DOHH2 (cell line): ENCODE data around the gene CXXC5.

Source experiments
- H3F3A ChIP-seq: fragments of 200-600 bp; sonication (generic), shearing (Covaris generic); 2 replicates; pipeline ENCODE4 v1.6.0; 2016; ENCODE audit warnings: antibody characterized with exemption, mild to moderate bottlenecking; ENCODE audit not compliant: control insufficient read depth, insufficient read depth
- H3K27ac ChIP-seq: fragments of 200-600 bp; sonication (generic); 2 replicates; pipeline ENCODE4 v1.5.1; 2014; ENCODE audit warnings: low read depth, mild to moderate bottlenecking, low read length, moderate library complexity
- H3K27me3 ChIP-seq: fragments of 200-600 bp; sonication (generic); 2 replicates; pipeline ENCODE4 v1.6.1; 2014; ENCODE audit warnings: mild to moderate bottlenecking, low read length, mixed read lengths; ENCODE audit not compliant: control insufficient read depth
- H3K36me3 ChIP-seq: fragments of 200-600 bp; sonication (generic); 2 replicates; pipeline ENCODE4 v1.6.1; 2014; ENCODE audit warnings: mild to moderate bottlenecking, low read length, moderate library complexity, mixed read lengths; ENCODE audit not compliant: control insufficient read depth
- H3K4me1 ChIP-seq: fragments of 200-600 bp; sonication (generic); 2 replicates; pipeline ENCODE4 v1.6.1; 2014; ENCODE audit warnings: mild to moderate bottlenecking, low read length, mixed read lengths; ENCODE audit not compliant: control insufficient read depth
- H3K4me2 ChIP-seq: fragments of 200-600 bp; sonication (generic); 2 replicates; pipeline ENCODE4 v1.6.0; 2014; ENCODE audit warnings: mild to moderate bottlenecking, low read length, moderate library complexity
- H3K4me3 ChIP-seq: fragments of 200-600 bp; sonication (generic); 2 replicates; pipeline ENCODE4 v1.5.1; 2014; ENCODE audit warnings: mild to moderate bottlenecking, low read length, mixed read lengths
- H3K79me2 ChIP-seq: fragments of 200-600 bp; sonication (generic); 2 replicates; pipeline ENCODE4 v1.6.1; 2014; ENCODE audit warnings: mild to moderate bottlenecking, low read length, mixed read lengths; ENCODE audit not compliant: control insufficient read depth
- H3K9me2 ChIP-seq: fragments of 200-600 bp; sonication (generic); replicated peaks from 2 replicates; pipeline ENCODE4 v1.6.1; 2014; ENCODE audit warnings: mild to moderate bottlenecking, low read length, mixed read lengths; ENCODE audit not compliant: control insufficient read depth
- H3K9me3 ChIP-seq: fragments of 200-600 bp; sonication (generic); 2 replicates; pipeline ENCODE4 v1.6.1; 2014; ENCODE audit warnings: antibody characterized with exemption, low read length, mixed read lengths; ENCODE audit not compliant: control insufficient read depth, insufficient read depth
- H4K20me1 ChIP-seq: fragments of 200-600 bp; sonication (generic); 2 replicates; pipeline ENCODE4 v1.6.0; 2014; ENCODE audit warnings: low read depth, mild to moderate bottlenecking, antibody characterized with exemption, low read length, moderate library complexity; ENCODE audit not compliant: control insufficient read depth, insufficient read depth
- CTCF ChIP-seq: fragments of 200-600 bp; sonication (generic); IDR thresholded peaks from one replicate; pipeline ENCODE4 v1.5.1; 2014; ENCODE audit warnings: antibody characterized with exemption, mild to moderate bottlenecking, low read depth, low read length; ENCODE audit not compliant: poor library complexity, severe bottlenecking
- EZH2phosphoT487 ChIP-seq: fragments of 200-600 bp; sonication (generic); IDR thresholded peaks from 2 replicates; pipeline ENCODE4 v1.6.1; 2017; ENCODE audit warnings: borderline replicate concordance, mild to moderate bottlenecking, antibody characterized with exemption, low read length, moderate library complexity, mixed read lengths

CXXC5 gene

GRCh38 chr5:139668924-139669661, 20.9 kb downstream of the CXXC5 start:
- Histone ChIP-seq H3K27ac (peak overlapping the region; percentile 98), H3K9me2 (no peaks in the 10 kb centered on the region), H3K27me3 (no peaks in the 10 kb centered on the region), H3K4me1 (peaks cover 92% of the 10 kb centered on the region), H3K79me2 (peaks cover 86% of the 10 kb centered on the region), H3K4me3 (peak overlapping the region; percentile 76), H3K36me3 (peaks cover 24% of the 10 kb centered on the region), H4K20me1 (peaks cover 6% of the 10 kb centered on the region; the same call in 1 of the 2 replicates), H3F3A (peaks cover 23% of the 10 kb centered on the region), H3K9me3 (no peaks in the 10 kb centered on the region), H3K4me2 (peak overlapping the region; percentile 91)
- no peak for TF ChIP-seq CTCF
- no peak for TF ChIP-seq EZH2phosphoT487

GRCh38 chr5:139669662-139670368, 21.7 kb downstream of the CXXC5 start:
- H3K4me3 ChIP-seq, result peak overlapping the region; percentile 76
- H3K9me2 ChIP-seq, result no peaks in the 10 kb centered on the region
- H3K9me3 ChIP-seq, result no peaks in the 10 kb centered on the region
- H3K27me3 ChIP-seq, result no peaks in the 10 kb centered on the region
- peak overlapping the region; percentile 91 for H3K4me2 ChIP-seq
- H3K27ac ChIP-seq, result peak overlapping the region; percentile 98
- H4K20me1 ChIP-seq, result peaks cover 6% of the 10 kb centered on the region; the same call in 1 of the 2 replicates
- peaks cover 17% of the 10 kb centered on the region for H3K36me3 ChIP-seq
- no peak for TF ChIP-seq CTCF
- H3F3A ChIP-seq, result peaks cover 23% of the 10 kb centered on the region
- peaks cover 87% of the 10 kb centered on the region for H3K4me1 ChIP-seq
- peaks cover 84% of the 10 kb centered on the region for H3K79me2 ChIP-seq

- H3K9me2 ChIP-seq, result no peaks in the 10 kb centered on the region
- peak overlapping the region; percentile 91 for H3K4me2 ChIP-seq
- H3K27ac ChIP-seq, result peak overlapping the region; percentile 98
- no peaks in the 10 kb centered on the region for H3K9me3 ChIP-seq
- peak overlapping the region; percentile 76 for H3K4me3 ChIP-seq
- peaks cover 84% of the 10 kb centered on the region for H3K79me2 ChIP-seq
- H3F3A ChIP-seq, result peaks cover 23% of the 10 kb centered on the region
- peaks cover 79% of the 10 kb centered on the region for H3K4me1 ChIP-seq
- peaks cover 10% of the 10 kb centered on the region; the same call in 1 of the 2 replicates for H4K20me1 ChIP-seq
- TF ChIP-seq CTCF (peak; percentile 74), EZH2phosphoT487 (no peak)
- H3K36me3 ChIP-seq, result peaks cover 17% of the 10 kb centered on the region
- no peaks in the 10 kb centered on the region for H3K27me3 ChIP-seq
Measured at GRCh38 chr5:139670369-139671095, 22.4 kb downstream of the CXXC5 start.
